GM12878 (cell line): ENCODE measurements around the gene NPL. TPM values are rescaled to one million over a fixed set of nuclear protein-coding genes. Genes with fewer than 3 reads are reported as not detected.
A peak's percentile ranks its signal among the peaks of the same experiment; 100 is the strongest.

Experiments
- ATAC-seq: fragments of 200-7000 bp; cut with Tn5 transposase; 3 replicates; pipeline ENCODE4 v1.9.1; 2020; ENCODE audit warnings: mild to moderate bottlenecking, moderate library complexity
- BruUV-seq: library from RNA; stranded (reverse); fragments of 400-500 nt; replicated peaks from 2 replicates; lab custom pipeline; 2021; lab: Mats Ljungman, UMichigan
- CTCF ChIA-PET: fragments of 300-600 bp; sonication (Branson Sonifier 250); formaldehyde crosslinking; extraction: SDS; loops from one replicate; lab custom pipeline; 2021; ENCODE audit warnings: inconsistent platforms; lab: Yijun Ruan, JAX
- POLR2A ChIA-PET: fragments of 350-600 bp; formaldehyde crosslinking; extraction: SDS; loops from one replicate; lab custom pipeline; 2021; ENCODE audit warnings: inconsistent platforms; lab: Charles Lee
- RAD21 ChIA-PET: fragments of 300-600 bp; sonication (Branson Sonifier 250); formaldehyde crosslinking; loops from one replicate; lab custom pipeline; 2023; ENCODE audit warnings: antibody characterized with exemption; ENCODE audit not compliant: unreplicated experiment; lab: Charles Lee
- SMC1A ChIA-PET: fragments of 300-600 bp; sonication (Branson Sonifier 250); formaldehyde crosslinking; loops from one replicate; lab custom pipeline; 2023; ENCODE audit not compliant: unreplicated experiment, uncharacterized antibody; lab: Charles Lee
- DNase-seq: peaks from one replicate; pipeline ENCODE4 v3.0.0-alpha.2; 2011; ENCODE audit warnings: low read depth, low spot score
- FAIRE-seq: peaks from 3 replicates; lab custom pipeline; 2011; peaks lifted over from hg19 to GRCh38; lab: Jason Lieb, UNC
- H2AFZ ChIP-seq: 2 replicates; pipeline ENCODE4 v1.6.0; 2011; ENCODE audit warnings: low read depth, low read length, control low read depth; ENCODE audit not compliant: control insufficient read depth
- H3K27ac ChIP-seq: 2 replicates; pipeline ENCODE4 v1.5.1; 2011; ENCODE audit warnings: control low read depth; ENCODE audit not compliant: control insufficient read depth, insufficient read depth
- H3K27me3 ChIP-seq, 2 experiments: replicated peaks in 1 of 2; 2 replicates each; pipeline versions ENCODE4 v1.6.0 to v1.6.1; 2011; ENCODE audit warnings: low read length in 1 of 2; ENCODE audit not compliant: control insufficient read depth in 2 of 2, insufficient read depth in 2 of 2
- H3K36me3 ChIP-seq, 2 experiments: 2 replicates each; pipeline ENCODE4 v1.5.1; 2011; ENCODE audit warnings: low read length in 1 of 2; ENCODE audit not compliant: control insufficient read depth in 2 of 2, insufficient read depth in 2 of 2
- H3K4me1 ChIP-seq: 2 replicates; pipeline ENCODE4 v1.6.1; 2011; ENCODE audit warnings: mild to moderate bottlenecking, low read length, moderate library complexity, mixed read lengths; ENCODE audit not compliant: control insufficient read depth, insufficient read depth
- H3K4me2 ChIP-seq: 2 replicates; pipeline ENCODE4 v1.6.0; 2011; ENCODE audit warnings: control low read depth; ENCODE audit not compliant: control insufficient read depth, insufficient read depth
- H3K4me3 ChIP-seq: fragments of 200-600 bp; sonication (generic); 2 replicates; pipeline ENCODE4 v1.5.1; 2016
- H3K79me2 ChIP-seq: 2 replicates; pipeline ENCODE4 v1.6.0; 2011; ENCODE audit warnings: low read length; ENCODE audit not compliant: control insufficient read depth, insufficient read depth
- H3K9ac ChIP-seq: 2 replicates; pipeline ENCODE4 v1.8.0; 2011; ENCODE audit warnings: low read length, control low read depth, mixed read lengths; ENCODE audit not compliant: control insufficient read depth, insufficient read depth
- H3K9me3 ChIP-seq: replicated peaks from 3 replicates; pipeline ENCODE4 v1.5.1; 2011; ENCODE audit warnings: mild to moderate bottlenecking, low read length; ENCODE audit not compliant: control insufficient read depth, insufficient read depth
- H4K20me1 ChIP-seq: 2 replicates; pipeline ENCODE4 v1.6.0; 2011; ENCODE audit not compliant: control insufficient read depth, insufficient read depth
- BHLHE40 ChIP-seq, 2 experiments: fragments of 450-650 bp in 1 of 2; IDR thresholded peaks; 2 replicates each; pipeline ENCODE4 v1.6.1; 2011 to 2017; ENCODE audit warnings: low read depth in 2 of 2, borderline replicate concordance in 1 of 2, improper control_type of control experiment in 1 of 2, low read length in 1 of 2, mild to moderate bottlenecking in 1 of 2
- IKZF1 ChIP-seq: fragments of 450-650 bp; conservative IDR thresholded peaks from 2 replicates; pipeline ENCODE4 v1.6.1; 2017; ENCODE audit warnings: antibody characterized with exemption, mild to moderate bottlenecking
- IKZF2 ChIP-seq, 2 experiments: fragments of 450-650 bp; IDR thresholded peaks; 2 replicates each; pipeline ENCODE4 v1.6.1; 2017; ENCODE audit warnings: mild to moderate bottlenecking in 2 of 2, moderate library complexity in 2 of 2
- NBN ChIP-seq: fragments of 450-650 bp; IDR thresholded peaks from 2 replicates; pipeline ENCODE4 v1.6.1; 2016
- PBX3 ChIP-seq: IDR thresholded peaks from 2 replicates; pipeline ENCODE4 v1.6.1; 2011; ENCODE audit warnings: mild to moderate bottlenecking, low read depth, low read length, moderate library complexity; ENCODE audit not compliant: insufficient replicate concordance
- RAD51 ChIP-seq: fragments of 450-650 bp; IDR thresholded peaks from 2 replicates; pipeline ENCODE4 v1.6.1; 2016; ENCODE audit warnings: moderate library complexity, mild to moderate bottlenecking, inconsistent platforms
- SMAD1 ChIP-seq: fragments of 450-650 bp; IDR thresholded peaks from 2 replicates; pipeline ENCODE4 v1.6.1; 2018; ENCODE audit warnings: mild to moderate bottlenecking, low read depth; ENCODE audit not compliant: partially characterized antibody
- SMC3 ChIP-seq: IDR thresholded peaks from 2 replicates; pipeline ENCODE4 v1.6.1; 2011; ENCODE audit warnings: low read length, improper control_type of control experiment, borderline replicate concordance
- SPI1 ChIP-seq: IDR thresholded peaks from 2 replicates; pipeline ENCODE4 v1.6.1; 2011; ENCODE audit warnings: low read depth, mild to moderate bottlenecking, low read length, moderate library complexity, borderline replicate concordance; ENCODE audit not compliant: insufficient read depth
- TCF12 ChIP-seq: IDR thresholded peaks from 2 replicates; pipeline ENCODE4 v1.6.1; 2011; ENCODE audit warnings: low read depth, mild to moderate bottlenecking, low read length
- ZNF687 ChIP-seq: fragments of 450-650 bp; IDR thresholded peaks from 2 replicates; pipeline ENCODE4 v1.6.1; 2017; ENCODE audit warnings: mild to moderate bottlenecking, moderate library complexity
- WGBS: methylation state at CpG from one replicate; pipeline ENCODE4 v1.1.6; 2016; ENCODE audit warnings: low lambda C conversion rate; ENCODE audit not compliant: insufficient replicate concordance, insufficient coverage; ENCODE audit errors: missing lambda C conversion rate; 5-methylcytosine and 5-hydroxymethylcytosine counted together
- in situ Hi-C: fragments of 300-500 bp; cut with MboI; formaldehyde crosslinking; loops from 9 replicates; pipeline ENCODE4 v1.14.3; 2018; ENCODE audit warnings: mixed read lengths
- intact Hi-C: fragments of 100-400 bp; cut with micrococcal nuclease; formaldehyde crosslinking; loops from one replicate; pipeline ENCODE4 v1.14.2; 2022; ENCODE audit not compliant: unreplicated experiment
- polyA plus RNA-seq, 11 experiments: library from polyadenylated mRNA; depleted of rRNA in 4 of 11; unstranded in 6 of 11; stranded (reverse) in 5 of 11; fragments of >200 nt; fragmentation: Nextera tagmentation in 4 of 11; fragmentation: Illumina TruSeq in 1 of 11; extraction: Ambion mirVana in 4 of 11; extraction: Trizol in 1 of 11; gene quantifications; 1 replicate in 1 of 11; 2 replicates in 10 of 11; pipeline versions ENCODE4 v1.2.1 to v1.2.3, GENCODE V29; 2011 to 2016; ENCODE audit warnings: inconsistent platforms in 2 of 11, missing spikeins in 2 of 11, low read depth in 1 of 11
- total RNA-seq, 4 experiments: library from RNA; depleted of rRNA in 3 of 4; stranded (reverse); fragments of >200 nt in 3 of 4; fragmentation: Illumina TruSeq in 1 of 4; extraction: Trizol in 1 of 4; gene quantifications; 2 replicates each; pipeline versions ENCODE4 v1.2.1 to v1.2.3, GENCODE V29; 2013 to 2021
- TF ChIP-seq, protein P1 (sequence below): fragments of 450-650 bp; IDR thresholded peaks from 2 replicates; pipeline ENCODE4 v1.6.1; 2017; ENCODE audit warnings: low read depth, mild to moderate bottlenecking, moderate library complexity

NPL gene
- total and polyA plus RNA-seq, 10 of the 15 experiments (the other 5 are each of a cell fraction or from before 2014, with no cell fraction given), result 5.3 to 19.2 (median 10.0) TPM

GRCh38 chr1:182829285-182829932 lies 39.8 kb downstream of the NPL start:
- in situ Hi-C loops (no loop called here), intact Hi-C loops (no loop called here)
- no peak overlapping the region for H3K9ac ChIP-seq
- H3K9me3 ChIP-seq, result no peaks in the 10 kb centered on the region
- peak; percentile 95 for ATAC-seq
- H3K4me3 ChIP-seq, result peak overlapping the region; percentile 46; the same call in 1 of the 2 replicates
- peak overlapping the region; percentile 26 for H3K4me2 ChIP-seq
- RAD21 ChIA-PET, result interaction anchor here (0.9 to 2.6 kb wide), 8 partner anchors 11 to 133 kb away, joined by 3 to 11 read pairs (median 3); no protein-coding TSS in a partner anchor
- no peak overlapping the region for H3K27ac ChIP-seq
- no peak for TF ChIP-seq SMC3
- TF ChIP-seq ZNF687, result 0 out of 2 replicates have a peak, but pooled peaks have one; percentile 28
- TF ChIP-seq TCF12, result no peak
- TF ChIP-seq SPI1, result peak; percentile 80
- TF ChIP-seq, protein P1, sequence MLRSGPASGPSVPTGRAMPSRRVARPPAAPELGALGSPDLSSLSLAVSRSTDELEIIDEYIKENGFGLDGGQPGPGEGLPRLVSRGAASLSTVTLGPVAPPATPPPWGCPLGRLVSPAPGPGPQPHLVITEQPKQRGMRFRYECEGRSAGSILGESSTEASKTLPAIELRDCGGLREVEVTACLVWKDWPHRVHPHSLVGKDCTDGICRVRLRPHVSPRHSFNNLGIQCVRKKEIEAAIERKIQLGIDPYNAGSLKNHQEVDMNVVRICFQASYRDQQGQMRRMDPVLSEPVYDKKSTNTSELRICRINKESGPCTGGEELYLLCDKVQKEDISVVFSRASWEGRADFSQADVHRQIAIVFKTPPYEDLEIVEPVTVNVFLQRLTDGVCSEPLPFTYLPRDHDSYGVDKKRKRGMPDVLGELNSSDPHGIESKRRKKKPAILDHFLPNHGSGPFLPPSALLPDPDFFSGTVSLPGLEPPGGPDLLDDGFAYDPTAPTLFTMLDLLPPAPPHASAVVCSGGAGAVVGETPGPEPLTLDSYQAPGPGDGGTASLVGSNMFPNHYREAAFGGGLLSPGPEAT, result peak; percentile 53; the same call in 1 of the 2 replicates
- TF ChIP-seq RAD51, result peak; percentile 85
- TF ChIP-seq BHLHE40 (IDR thresholded peaks at IDR 0.05; ENCODE audit: borderline replicate concordance in 1 of 2, low read depth in 2 of 2, low read length in 1 of 2), result peak; percentile 84 to 90
- peak; percentile 44; the same call in 1 of the 2 replicates for TF ChIP-seq IKZF1
- no peak for TF ChIP-seq NBN
- TF ChIP-seq IKZF2 (IDR thresholded peaks at IDR 0.05), result peak; percentile 45 to 49; a peak in 1 of 4 replicates
- no peak for TF ChIP-seq PBX3
- no peak for TF ChIP-seq SMAD1
- H3K79me2 ChIP-seq, result no peaks in the 10 kb centered on the region
- POLR2A ChIA-PET, result interaction anchor here (0.9 to 2.3 kb wide), 6 partner anchors 8 to 43 kb away, joined by 3 to 15 read pairs (median 4); no protein-coding TSS in a partner anchor
- no peaks in the 10 kb centered on the region for H3K4me1 ChIP-seq
- no peaks in the 10 kb centered on the region for H3K27me3 ChIP-seq
- no peaks in the 10 kb centered on the region for H4K20me1 ChIP-seq
- SMC1A ChIA-PET, result interaction anchor here (0.6 to 3.1 kb wide), 16 partner anchors 9 to 226 kb away, joined by 3 to 13 read pairs (median 4); no protein-coding TSS in a partner anchor
- 76% methylated on average over 5 of the region's 5 CpGs for WGBS
- DNase-seq, result peak; percentile 21
- CTCF ChIA-PET, result interaction anchor here (0.5 to 1.6 kb wide), 8 partner anchors 9 to 512 kb away, joined by 3 to 7 read pairs (median 3); no protein-coding TSS in a partner anchor
- no peaks in the 10 kb centered on the region for H3K36me3 ChIP-seq
- peak overlapping the region; percentile 63 for H2AFZ ChIP-seq
- no TSS peak for BruUV-seq
- FAIRE-seq, result peak; percentile 27
